A204.1 (cell line): ENCODE measurements around the gene TLE4.

Experiments used
- FAIRE-seq: peaks from 2 replicates; lab custom pipeline; 2012; peaks lifted over from hg19 to GRCh38; lab: Jason Lieb, UNC

TLE4 gene

DNA sequence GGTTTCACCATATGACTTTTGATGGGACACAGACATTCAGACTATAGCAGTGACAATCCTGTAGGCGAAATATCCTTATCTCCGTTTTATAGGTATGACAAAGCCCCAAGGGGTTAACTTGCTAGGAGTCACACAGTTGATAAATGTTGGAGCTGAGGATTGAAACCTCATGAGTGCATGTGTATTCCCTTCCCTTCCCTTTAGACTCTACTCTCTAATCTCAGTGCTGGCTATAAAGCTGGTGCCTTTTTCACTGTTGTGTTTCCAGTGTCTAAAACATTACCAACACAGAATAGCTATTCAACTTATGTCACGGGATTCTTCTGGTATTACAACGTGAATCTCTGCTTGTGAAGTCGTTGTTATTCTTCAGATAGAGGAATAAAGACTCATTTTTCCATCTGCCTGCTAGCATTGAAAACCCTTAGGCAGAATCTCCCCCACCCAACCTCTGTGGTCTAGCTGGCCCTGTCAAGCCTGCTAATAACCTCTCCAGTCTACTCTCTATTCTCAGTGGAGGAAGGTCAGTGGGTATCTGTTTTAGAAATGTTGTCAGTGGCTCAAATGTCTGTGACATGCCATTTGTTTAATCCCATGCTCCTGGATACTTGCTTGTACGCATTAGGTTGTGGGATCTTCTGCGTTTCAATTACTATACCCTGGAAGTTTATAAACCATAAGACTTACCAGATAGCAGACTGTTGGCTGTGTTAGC lies 121.2 kb downstream of the TLE4 start:
- no peak for FAIRE-seq

DNA sequence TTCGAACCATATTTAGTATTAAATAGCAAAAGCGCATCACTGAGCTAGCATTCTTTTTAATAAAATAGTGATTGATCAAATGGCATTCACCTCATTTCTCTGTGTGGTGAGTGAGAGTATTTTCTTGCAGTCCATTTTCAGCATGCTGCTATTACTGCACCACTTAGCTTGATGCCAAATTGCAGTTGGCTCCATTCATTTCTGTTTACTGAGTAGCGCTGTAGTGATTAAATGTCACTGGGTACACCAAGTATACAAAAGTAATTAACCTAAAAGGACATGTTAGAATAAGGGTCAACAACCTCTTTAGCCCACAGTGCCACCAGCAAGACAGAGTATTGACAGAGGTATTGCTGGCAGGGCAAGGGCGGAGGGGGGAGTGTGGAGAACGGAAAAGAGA lies 122.0 kb downstream of the TLE4 start:
- no peak for FAIRE-seq

DNA sequence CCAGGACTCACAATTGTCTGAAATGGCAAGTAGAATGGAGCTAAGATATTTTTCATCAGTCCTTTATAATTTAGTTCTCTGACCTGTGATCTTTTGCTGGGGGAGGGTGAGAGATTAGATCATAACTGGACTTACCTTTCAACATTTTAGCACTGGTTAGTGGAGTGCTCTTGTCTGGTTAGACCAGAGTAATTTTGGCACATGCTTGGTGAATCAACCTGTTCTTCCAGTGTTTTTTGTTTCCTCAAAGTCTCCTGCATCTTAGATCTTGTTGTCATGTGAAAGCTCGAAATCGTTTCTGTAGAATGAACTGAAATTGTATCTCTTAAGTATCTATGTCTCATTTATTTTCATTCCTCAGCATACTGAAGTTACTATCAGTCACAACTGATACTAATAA lies 122.4 kb downstream of the TLE4 start:
- no peak for FAIRE-seq

- no peak for FAIRE-seq
Observed at GRCh38 chr9:79694676-79695400, 123.1 kb downstream of the TLE4 start.

DNA sequence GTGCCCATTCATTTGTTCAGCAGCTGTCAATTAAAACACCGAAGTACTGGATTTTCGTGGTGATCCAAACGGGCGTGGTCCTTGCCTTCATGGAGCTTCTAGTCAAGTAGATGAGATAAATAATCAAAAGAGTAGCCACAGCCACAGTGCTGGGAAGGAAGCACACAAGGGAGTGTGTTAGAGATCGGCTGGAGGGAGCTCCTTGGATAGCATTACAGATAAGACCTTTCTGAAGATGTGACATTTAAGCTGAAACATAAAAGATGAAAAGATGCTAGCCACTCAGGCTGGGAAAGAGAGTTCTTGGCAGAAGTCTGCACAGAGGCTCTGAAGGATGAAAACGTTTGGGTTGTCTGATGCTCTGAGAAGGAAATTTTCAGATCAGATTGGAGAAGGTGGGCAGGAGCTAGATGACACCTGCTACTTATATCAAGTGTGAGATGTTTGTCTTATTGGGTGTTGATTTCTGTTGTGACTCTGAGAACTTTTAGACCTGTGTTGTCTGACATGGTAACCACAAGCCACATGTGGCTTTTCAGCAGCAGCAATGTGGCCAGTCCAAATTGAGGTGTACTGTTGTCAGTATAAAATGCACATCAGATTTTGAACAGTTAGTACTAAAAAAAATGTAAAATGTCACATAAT lies 123.9 kb downstream of the TLE4 start:
- no peak for FAIRE-seq

DNA sequence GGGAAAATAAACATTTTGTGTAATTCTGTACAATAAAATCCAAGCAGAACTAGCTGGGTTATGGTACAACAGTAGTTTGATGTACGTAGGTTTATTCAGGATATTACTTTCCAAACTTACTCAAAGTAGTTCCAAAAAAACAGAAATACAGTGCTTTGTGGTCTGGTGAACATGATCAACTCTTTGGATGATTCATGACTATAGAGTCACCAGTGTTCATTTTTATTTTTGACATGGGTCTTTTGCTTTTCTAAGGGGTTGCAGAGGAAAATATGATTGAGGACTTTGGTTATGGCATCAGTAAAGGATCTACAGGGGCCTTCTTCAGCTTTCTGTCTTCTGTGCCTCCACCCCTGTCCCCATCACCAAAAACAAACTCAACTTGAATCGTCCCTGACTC lies 127.2 kb downstream of the TLE4 start:
- no peak for FAIRE-seq

GRCh38 chr9:79699479-79699878 lies 127.7 kb downstream of the TLE4 start:
- FAIRE-seq, result no peak

GRCh38 chr9:79700607-79701360 lies 129.0 kb downstream of the TLE4 start:
- no peak for FAIRE-seq

GRCh38 chr9:79701651-79702050 lies 129.9 kb downstream of the TLE4 start:
- FAIRE-seq, result no peak

- FAIRE-seq, result no peak
Observed at GRCh38 chr9:79705704-79706103, 133.9 kb downstream of the TLE4 start.

DNA sequence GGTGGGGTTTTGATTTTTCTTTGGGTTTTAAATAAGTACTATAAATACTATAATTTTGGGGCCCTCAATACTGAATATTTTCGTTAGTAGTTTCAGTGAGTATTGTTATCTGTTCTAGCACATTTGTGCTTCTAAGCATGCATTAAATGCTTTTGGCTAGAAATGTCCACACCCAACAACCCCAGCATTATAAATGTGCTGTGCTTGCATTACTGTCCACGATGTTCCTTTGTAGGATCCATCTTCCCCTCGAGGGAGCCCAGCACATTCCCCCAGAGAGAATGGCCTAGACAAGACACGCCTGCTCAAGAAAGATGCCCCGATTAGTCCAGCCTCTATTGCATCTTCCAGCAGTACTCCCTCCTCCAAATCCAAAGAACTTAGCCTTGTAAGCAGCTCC lies 134.7 kb downstream of the TLE4 start:
- no peak for FAIRE-seq

DNA sequence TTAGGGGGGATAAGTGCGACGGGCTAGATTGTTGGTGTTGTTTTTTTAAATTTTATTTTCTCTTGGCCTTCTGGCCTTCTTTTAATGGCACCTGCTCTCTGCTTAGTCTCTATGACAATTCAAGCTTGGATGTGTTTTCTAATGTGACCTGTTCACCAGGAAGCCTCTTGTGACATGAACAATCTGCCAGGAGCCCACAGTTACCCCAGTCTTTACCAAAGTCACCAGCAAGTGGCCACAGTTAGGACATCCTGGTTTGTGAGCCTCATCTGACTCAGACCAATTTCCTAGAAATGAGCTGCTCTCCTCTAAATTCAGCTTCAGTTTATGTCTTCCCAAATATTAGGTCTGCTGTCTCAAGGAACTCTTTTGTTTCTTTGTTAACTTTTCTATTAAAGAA lies 135.8 kb downstream of the TLE4 start:
- FAIRE-seq, result no peak

DNA sequence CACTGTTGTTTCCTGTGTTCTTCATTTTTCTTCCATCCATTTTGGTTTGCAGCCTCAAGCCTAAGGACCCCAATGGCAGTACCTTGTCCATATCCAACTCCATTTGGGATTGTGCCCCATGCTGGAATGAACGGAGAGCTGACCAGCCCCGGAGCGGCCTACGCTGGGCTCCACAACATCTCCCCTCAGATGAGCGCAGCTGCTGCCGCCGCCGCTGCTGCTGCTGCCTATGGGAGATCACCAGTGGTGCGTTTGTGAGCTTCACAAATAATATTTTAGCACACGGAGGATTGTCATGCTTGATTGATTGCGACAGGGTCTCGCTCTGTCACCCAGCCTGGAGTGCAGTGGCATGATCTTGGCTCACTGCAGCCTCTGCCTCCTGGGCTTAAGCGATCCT lies 136.8 kb downstream of the TLE4 start:
- no peak for FAIRE-seq

DNA sequence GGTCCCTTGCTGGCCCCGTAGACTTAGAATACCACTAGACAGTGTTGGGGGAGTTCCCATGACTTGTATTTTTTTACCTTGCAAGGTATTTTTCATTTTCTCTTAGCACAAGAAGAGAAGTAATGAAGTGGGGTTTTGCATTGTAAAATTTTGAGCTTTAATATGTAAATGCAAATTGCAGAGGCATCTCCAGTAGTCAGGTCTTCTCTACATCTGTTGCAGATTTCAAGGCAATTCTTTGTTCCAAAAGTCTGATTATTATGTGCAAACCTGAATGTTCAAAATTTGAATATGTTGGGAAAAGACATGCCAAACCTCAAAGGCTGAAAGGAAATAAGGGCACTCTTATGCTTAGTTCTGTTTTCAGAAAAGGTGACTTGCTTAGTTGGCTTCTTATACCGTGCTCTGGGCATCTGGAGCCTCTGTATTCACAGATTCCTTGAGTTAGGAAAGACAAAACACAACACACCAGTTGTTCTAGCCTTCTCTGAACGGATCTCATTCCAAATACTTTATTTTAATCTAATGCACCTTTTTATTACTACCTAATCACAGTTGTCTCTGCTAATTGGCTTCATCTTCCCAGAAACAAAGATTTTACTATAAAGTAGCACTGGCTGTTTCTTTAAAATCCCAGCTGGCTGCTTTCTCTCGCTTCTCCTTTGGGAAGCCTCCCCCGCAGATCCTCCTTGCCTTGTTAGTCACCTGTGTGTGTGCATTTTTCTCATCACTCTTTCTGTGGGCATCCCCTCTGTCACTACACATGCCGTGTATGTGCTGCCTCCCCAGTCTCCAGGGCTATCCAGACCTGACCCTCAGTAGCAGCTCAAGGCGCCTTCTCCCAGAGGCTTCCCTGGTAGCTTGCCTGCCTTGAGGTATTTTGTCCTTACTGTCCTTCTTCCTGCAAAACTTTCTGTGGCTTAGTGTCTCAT lies 138.2 kb downstream of the TLE4 start:
- FAIRE-seq, result no peak

- FAIRE-seq, result no peak
Observed at GRCh38 chr9:79711874-79712273, 140.1 kb downstream of the TLE4 start.

GRCh38 chr9:79719021-79719420 lies 147.3 kb downstream of the TLE4 start:
- no peak for FAIRE-seq

- no peak for FAIRE-seq
Observed at GRCh38 chr9:79719989-79720388, 148.2 kb downstream of the TLE4 start.

- FAIRE-seq, result no peak
Observed at GRCh38 chr9:79731171-79731890, 159.6 kb downstream of the TLE4 start.

GRCh38 chr9:79735023-79735779 lies 163.4 kb downstream of the TLE4 start:
- FAIRE-seq, result no peak

DNA sequence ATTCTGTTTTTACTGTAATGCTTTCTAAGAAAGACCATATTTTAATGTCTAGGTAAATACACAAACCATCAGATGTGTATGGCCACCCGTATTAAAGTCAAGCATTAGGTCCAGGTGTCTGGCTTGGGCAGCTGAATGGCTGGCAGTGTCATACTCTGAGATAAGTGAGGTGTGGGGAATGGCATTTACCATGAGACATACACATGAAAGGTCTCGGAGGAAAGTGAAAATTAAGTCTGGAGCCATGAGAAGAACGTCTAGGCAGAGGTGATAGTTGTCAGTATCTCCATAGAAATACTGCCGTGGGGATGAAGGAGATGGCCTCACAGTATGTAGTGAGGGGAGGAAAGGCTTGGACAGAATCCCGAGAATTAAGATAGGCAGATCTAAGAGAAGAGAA lies 164.3 kb downstream of the TLE4 start:
- FAIRE-seq, result no peak
